Measurements from ENCODE around the gene RDX. TPM values are rescaled to one million over a fixed set of nuclear protein-coding genes. Genes with fewer than 3 reads are reported as not detected.

The RDX gene
- polyA plus RNA-seq, 3 donors, result 155 to 196 (median 165) TPM

- no peak for DNase-seq (ENCODE audit: low read depth in 3 of 3, low spot score in 2 of 3)
Observed at GRCh38 chr11:110147962-110148709, 148.3 kb downstream of the RDX start.

GRCh38 chr11:110141812-110142211 lies 154.6 kb downstream of the RDX start:
- no peak for DNase-seq (ENCODE audit: low read depth in 3 of 3, low spot score in 2 of 3)

GRCh38 chr11:110134110-110134509 lies 162.3 kb downstream of the RDX start:
- DNase-seq (ENCODE audit: low read depth in 3 of 3, low spot score in 2 of 3), result no peak

GRCh38 chr11:110133160-110133559 lies 163.3 kb downstream of the RDX start:
- DNase-seq (ENCODE audit: low read depth in 3 of 3, low spot score in 2 of 3), result no peak

GRCh38 chr11:110131386-110132123 lies 164.9 kb downstream of the RDX start:
- DNase-seq (ENCODE audit: low read depth in 3 of 3, low spot score in 2 of 3), result no peak

GRCh38 chr11:110130642-110131238 lies 165.7 kb downstream of the RDX start:
- DNase-seq (ENCODE audit: low read depth in 3 of 3, low spot score in 2 of 3), result peak in 2 of 3 donors; percentile 4 to 16

GRCh38 chr11:110128161-110128560 lies 168.3 kb downstream of the RDX start:
- no peak for DNase-seq (ENCODE audit: low read depth in 3 of 3, low spot score in 2 of 3)

GRCh38 chr11:110126936-110127335 lies 169.5 kb downstream of the RDX start:
- no peak for DNase-seq (ENCODE audit: low read depth in 3 of 3, low spot score in 2 of 3)

GRCh38 chr11:110125632-110126031 lies 170.8 kb downstream of the RDX start:
- DNase-seq (ENCODE audit: low read depth in 3 of 3, low spot score in 2 of 3), result no peak

Other genes with a start within 250 kb of the RDX start
- 1 to 10 TPM; 7.4 to 8.2 (median 8.1) TPM for gene ZC3H12C, start 203.2 kb downstream of the RDX start, polyA plus RNA-seq (ENCODE audit: insufficient read length in 3 of 3)
- 10 to 100 TPM; 18.3 to 19.5 (median 18.3) TPM for gene FDX1, start 133.3 kb upstream of the RDX start, polyA plus RNA-seq (ENCODE audit: insufficient read length in 3 of 3)